K562 (cell line): ENCODE results near the gene TLR8. TPM values are rescaled to one million over a fixed set of nuclear protein-coding genes. Genes with fewer than 3 reads are reported as not detected.

Experiments used
- ATAC-seq: fragments of 200-7000 bp; cut with Tn5 transposase; 3 replicates; pipeline ENCODE4 v1.9.1; 2020; ENCODE audit warnings: moderate library complexity
- BruUV-seq: library from RNA; stranded (reverse); fragments of 400-500 nt; replicated peaks from 2 replicates; lab custom pipeline; 2021; lab: Mats Ljungman, UMichigan
- CTCF ChIA-PET: fragments of 300-600 bp; formaldehyde crosslinking; extraction: SDS; loops from one replicate; lab custom pipeline; 2021; ENCODE audit warnings: low intra/inter-chr PET ratio; lab: Yijun Ruan, JAX
- POLR2A ChIA-PET: fragments of 300-600, 350-650 bp; sonication (Branson Sonifier 250); formaldehyde crosslinking; extraction: SDS; loops from one replicate; lab custom pipeline; 2021; ENCODE audit warnings: antibody characterized with exemption, inconsistent platforms; lab: Yijun Ruan, JAX
- DNase-seq, 4 experiments: peaks; one replicate each; pipeline versions ENCODE4 v3.0.0 to v3.0.0-alpha.2; 2011 to 2018; ENCODE audit warnings: low spot score in 3 of 4, mixed read lengths in 3 of 4; ENCODE audit errors: extremely low read depth in 1 of 4
- FAIRE-seq: peaks from 2 replicates; lab custom pipeline; 2011; peaks lifted over from hg19 to GRCh38; lab: Jason Lieb, UNC
- H2AFZ ChIP-seq: 2 replicates; pipeline ENCODE4 v1.6.0; 2011; ENCODE audit warnings: low read depth, low read length, control low read depth, inconsistent platforms
- H3K27ac ChIP-seq: fragments of 200-600 bp; 3 replicates; pipeline ENCODE4 v1.8.0; 2011; ENCODE audit warnings: low read depth, mild to moderate bottlenecking, control low read depth, inconsistent platforms, low read length, moderate library complexity, mixed read lengths; ENCODE audit errors: extremely low read depth
- H3K27me3 ChIP-seq, 2 experiments: fragments of 300-600 bp in 1 of 2; 2 replicates in 1 of 2; 3 replicates in 1 of 2; pipeline versions ENCODE4 v1.6.0 to v1.8.0; 2011; ENCODE audit warnings: inconsistent platforms in 2 of 2, low read length in 2 of 2, mild to moderate bottlenecking in 1 of 2, mixed read lengths in 1 of 2, moderate library complexity in 1 of 2; ENCODE audit not compliant: control insufficient read depth in 2 of 2, insufficient read depth in 2 of 2
- H3K36me3 ChIP-seq: fragments of 300-600 bp; 3 replicates; pipeline ENCODE4 v1.8.0; 2011; ENCODE audit warnings: mild to moderate bottlenecking, low read length, inconsistent platforms; ENCODE audit not compliant: control insufficient read depth, insufficient read depth
- H3K4me1 ChIP-seq, 2 experiments: fragments of 200-600 bp in 1 of 2; replicated peaks in 1 of 2; 2 replicates in 1 of 2; 3 replicates in 1 of 2; pipeline versions ENCODE4 v1.5.1 to v1.8.0; 2011; ENCODE audit warnings: inconsistent platforms in 2 of 2, low read length in 2 of 2, mild to moderate bottlenecking in 1 of 2, mixed read lengths in 1 of 2, moderate library complexity in 1 of 2; ENCODE audit not compliant: control insufficient read depth in 2 of 2, insufficient read depth in 2 of 2
- H3K4me2 ChIP-seq: 2 replicates; pipeline ENCODE4 v1.6.1; 2011; ENCODE audit warnings: low read length, control low read depth, inconsistent platforms, mixed read lengths; ENCODE audit not compliant: insufficient read depth
- H3K4me3 ChIP-seq: fragments of 200-600 bp; sonication (generic), shearing (Covaris generic); 2 replicates; pipeline ENCODE4 v1.5.1; 2016; ENCODE audit warnings: control low read depth, inconsistent platforms
- H3K79me2 ChIP-seq: fragments of 200-600 bp; 3 replicates; pipeline ENCODE4 v1.8.0; 2011; ENCODE audit warnings: low read length, inconsistent platforms; ENCODE audit not compliant: control insufficient read depth, insufficient read depth
- H3K9ac ChIP-seq, 2 experiments: 2 replicates each; pipeline versions ENCODE4 v1.6.0 to v1.6.1; 2011; ENCODE audit warnings: low read depth in 2 of 2, low read length in 2 of 2, control low read depth in 1 of 2, inconsistent platforms in 1 of 2, mild to moderate bottlenecking in 1 of 2, mixed read lengths in 1 of 2; ENCODE audit not compliant: insufficient read depth in 1 of 2
- H3K9me1 ChIP-seq: one replicate; pipeline ENCODE4 v1.6.0; 2011; ENCODE audit warnings: inconsistent platforms, mild to moderate bottlenecking, low read length, moderate library complexity; ENCODE audit not compliant: control insufficient read depth, insufficient read depth
- H3K9me3 ChIP-seq: replicated peaks from 2 replicates; pipeline ENCODE4 v1.5.1; 2011; ENCODE audit warnings: low read depth, low read length, inconsistent platforms; ENCODE audit not compliant: control insufficient read depth, insufficient read depth
- H4K20me1 ChIP-seq: replicated peaks from 2 replicates; pipeline ENCODE4 v1.6.1; 2011; ENCODE audit warnings: low read length, inconsistent platforms, mixed read lengths; ENCODE audit not compliant: control insufficient read depth, insufficient read depth
- PML ChIP-seq: IDR thresholded peaks from 2 replicates; pipeline ENCODE4 v1.6.1; 2012; ENCODE audit warnings: low read length, inconsistent platforms
- SMARCA4 ChIP-seq: fragments of 450-650 bp; IDR thresholded peaks from 2 replicates; pipeline ENCODE4 v1.6.1; 2016
- THRAP3 ChIP-seq: fragments of 450-650 bp; IDR thresholded peaks from 2 replicates; pipeline ENCODE4 v1.6.1; 2016; ENCODE audit warnings: mild to moderate bottlenecking, inconsistent platforms, borderline replicate concordance
- ZBTB7A ChIP-seq: IDR thresholded peaks from 2 replicates; pipeline ENCODE4 v1.6.1; 2011; ENCODE audit warnings: low read depth, mild to moderate bottlenecking, low read length, moderate library complexity, borderline replicate concordance; ENCODE audit not compliant: control insufficient read depth
- ZNF253 ChIP-seq: fragments of 250-450 bp; sonication (Bioruptor Pico); conservative IDR thresholded peaks from 2 replicates; pipeline ENCODE4 v1.6.1; 2021; ENCODE audit warnings: mild to moderate bottlenecking
- ZSCAN29 ChIP-seq: fragments of 450-650 bp; IDR thresholded peaks from 2 replicates; pipeline ENCODE4 v1.6.1; 2017
- WGBS: fragments of 100-300 bp; shearing (Covaris generic); methylation state at CpG from one replicate; pipeline ENCODE4 v1.1.6; 2016; ENCODE audit warnings: low coverage, mixed read lengths; ENCODE audit not compliant: insufficient coverage; ENCODE audit errors: missing lambda C conversion rate; 5-methylcytosine and 5-hydroxymethylcytosine counted together
- in situ Hi-C: fragments of 300-500 bp; cut with MboI; formaldehyde crosslinking; loops from 4 replicates; pipeline ENCODE4 v1.15.0; 2018; ENCODE audit warnings: inconsistent platforms, mixed read lengths
- intact Hi-C: fragments of 100-400 bp; cut with micrococcal nuclease; formaldehyde crosslinking; loops from 2 replicates; pipeline ENCODE4 v1.14.2; 2022
- polyA plus RNA-seq, 8 experiments: library from polyadenylated mRNA; depleted of rRNA in 4 of 8; stranded (reverse) in 5 of 8; unstranded in 3 of 8; fragments of >200 nt; fragmentation: Nextera tagmentation in 2 of 8; fragmentation: Illumina TruSeq in 1 of 8; extraction: Ambion mirVana in 2 of 8; extraction: Trizol in 1 of 8; gene quantifications; 2 replicates each; pipeline versions ENCODE4 v1.2.1 to v1.2.3, GENCODE V29; 2011 to 2014; ENCODE audit warnings: inconsistent platforms in 1 of 8, missing spikeins in 1 of 8
- total RNA-seq, 7 experiments: library from RNA; depleted of rRNA in 6 of 7; stranded (reverse); fragments of >200 nt in 6 of 7; fragmentation: Illumina TruSeq in 2 of 7; extraction: Trizol in 2 of 7; gene quantifications; 2 replicates each; pipeline versions ENCODE4 v1.2.1 to v1.2.3, GENCODE V29; 2011 to 2021; ENCODE audit warnings: low replicate concordance in 1 of 7
- TF ChIP-seq, protein P1 (sequence below): fragments of 450-650 bp; formaldehyde crosslinking; IDR thresholded peaks from 2 replicates; pipeline ENCODE4 v1.4.0; 2022; ENCODE audit warnings: missing genetic modification characterization
- TF ChIP-seq, protein P2 (sequence below): sonication (generic); IDR thresholded peaks from 2 replicates; pipeline ENCODE4 v1.6.1; 2016

TLR8 gene
- total and polyA plus RNA-seq, 9 of the 15 experiments (the other 6 are each of a cell fraction or from before 2014, with no cell fraction given) = not detected

DNA sequence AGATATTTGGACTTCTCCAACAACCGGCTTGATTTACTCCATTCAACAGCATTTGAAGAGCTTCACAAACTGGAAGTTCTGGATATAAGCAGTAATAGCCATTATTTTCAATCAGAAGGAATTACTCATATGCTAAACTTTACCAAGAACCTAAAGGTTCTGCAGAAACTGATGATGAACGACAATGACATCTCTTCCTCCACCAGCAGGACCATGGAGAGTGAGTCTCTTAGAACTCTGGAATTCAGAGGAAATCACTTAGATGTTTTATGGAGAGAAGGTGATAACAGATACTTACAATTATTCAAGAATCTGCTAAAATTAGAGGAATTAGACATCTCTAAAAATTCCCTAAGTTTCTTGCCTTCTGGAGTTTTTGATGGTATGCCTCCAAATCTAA lies 19.3 kb upstream of the TLR8 start:
- Histone ChIP-seq H3K9ac (no peak overlapping the region), H3K4me1 (no peaks in the 10 kb centered on the region)
- TF ChIP-seq, protein P1, sequence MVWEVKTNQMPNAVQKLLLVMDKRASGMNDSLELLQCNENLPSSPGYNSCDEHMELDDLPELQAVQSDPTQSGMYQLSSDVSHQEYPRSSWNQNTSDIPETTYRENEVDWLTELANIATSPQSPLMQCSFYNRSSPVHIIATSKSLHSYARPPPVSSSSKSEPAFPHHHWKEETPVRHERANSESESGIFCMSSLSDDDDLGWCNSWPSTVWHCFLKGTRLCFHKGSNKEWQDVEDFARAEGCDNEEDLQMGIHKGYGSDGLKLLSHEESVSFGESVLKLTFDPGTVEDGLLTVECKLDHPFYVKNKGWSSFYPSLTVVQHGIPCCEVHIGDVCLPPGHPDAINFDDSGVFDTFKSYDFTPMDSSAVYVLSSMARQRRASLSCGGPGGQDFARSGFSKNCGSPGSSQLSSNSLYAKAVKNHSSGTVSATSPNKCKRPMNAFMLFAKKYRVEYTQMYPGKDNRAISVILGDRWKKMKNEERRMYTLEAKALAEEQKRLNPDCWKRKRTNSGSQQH (CRISPR knock-in tag) = no peak
- no peak for TF ChIP-seq PML
- TF ChIP-seq ZBTB7A = no peak
- no peak for TF ChIP-seq SMARCA4
- TF ChIP-seq THRAP3 = no peak
- no peak for TF ChIP-seq ZSCAN29
- TF ChIP-seq, protein P2, sequence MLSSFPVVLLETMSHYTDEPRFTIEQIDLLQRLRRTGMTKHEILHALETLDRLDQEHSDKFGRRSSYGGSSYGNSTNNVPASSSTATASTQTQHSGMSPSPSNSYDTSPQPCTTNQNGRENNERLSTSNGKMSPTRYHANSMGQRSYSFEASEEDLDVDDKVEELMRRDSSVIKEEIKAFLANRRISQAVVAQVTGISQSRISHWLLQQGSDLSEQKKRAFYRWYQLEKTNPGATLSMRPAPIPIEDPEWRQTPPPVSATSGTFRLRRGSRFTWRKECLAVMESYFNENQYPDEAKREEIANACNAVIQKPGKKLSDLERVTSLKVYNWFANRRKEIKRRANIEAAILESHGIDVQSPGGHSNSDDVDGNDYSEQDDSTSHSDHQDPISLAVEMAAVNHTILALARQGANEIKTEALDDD = no peak
- TF ChIP-seq ZNF253 (CRISPR knock-in tag) = no peak
- TF ChIP-seq, all 486 proteins: peak for 0
- in situ Hi-C loops (no loop called here), intact Hi-C loops (no loop called here)
- BruUV-seq = no TSS peak
- Histone ChIP-seq H3K27me3 (peaks cover 0 to 9% of the 10 kb centered on the region in 2 experiments; a peak in 3 of 5 replicates), H3K9me3 (no peaks in the 10 kb centered on the region), H3K9me1 (no peaks in the 10 kb centered on the region), H3K79me2 (no peaks in the 10 kb centered on the region), H2AFZ (no peak overlapping the region), H3K4me3 (no peak overlapping the region), H3K27ac (no peak overlapping the region), H4K20me1 (no peaks in the 10 kb centered on the region), H3K4me2 (no peak overlapping the region), H3K36me3 (no peaks in the 10 kb centered on the region)
- WGBS = 0% methylated on average over 2 of the region's 2 CpGs
- POLR2A ChIA-PET = no interaction called here
- ATAC-seq (no peak), DNase-seq (no peak), FAIRE-seq (no peak)
- CTCF ChIA-PET = no interaction called here
